GM12875 (cell line): ENCODE data around the gene GPR137.

ENCODE experiments used
- H3K4me3 ChIP-seq: one replicate; pipeline ENCODE4 v1.5.1; 2011; ENCODE audit warnings: low read depth, low read length, control low read depth
- TF ChIP-seq, protein P1 (sequence below): IDR thresholded peaks from 2 replicates; pipeline ENCODE4 v1.5.1; 2011; ENCODE audit warnings: low read depth, mild to moderate bottlenecking, control low read depth, inconsistent platforms, low read length, moderate library complexity, borderline replicate concordance; ENCODE audit not compliant: insufficient read depth

GPR137 gene

DNA sequence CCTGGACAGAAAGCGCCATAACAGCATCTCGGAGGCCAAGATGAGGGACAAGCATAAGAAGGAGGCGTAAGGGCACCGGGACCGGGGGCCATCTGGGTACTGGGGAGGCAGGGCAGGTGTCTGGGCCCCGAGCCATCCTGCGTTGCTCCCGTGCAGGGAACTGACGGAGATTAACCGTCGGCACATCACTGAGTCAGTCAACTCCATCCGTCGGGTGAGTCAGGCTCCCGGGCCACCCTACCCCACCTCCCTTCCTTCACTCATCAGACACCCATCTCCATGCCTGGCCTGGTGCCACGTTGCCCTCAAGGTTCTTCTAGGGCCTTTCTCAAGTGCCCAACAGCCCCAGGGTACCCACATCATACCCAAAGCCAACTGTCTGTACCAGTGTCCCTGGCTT is 19.3 kb upstream of the GPR137 start:
- TF ChIP-seq, protein P1, sequence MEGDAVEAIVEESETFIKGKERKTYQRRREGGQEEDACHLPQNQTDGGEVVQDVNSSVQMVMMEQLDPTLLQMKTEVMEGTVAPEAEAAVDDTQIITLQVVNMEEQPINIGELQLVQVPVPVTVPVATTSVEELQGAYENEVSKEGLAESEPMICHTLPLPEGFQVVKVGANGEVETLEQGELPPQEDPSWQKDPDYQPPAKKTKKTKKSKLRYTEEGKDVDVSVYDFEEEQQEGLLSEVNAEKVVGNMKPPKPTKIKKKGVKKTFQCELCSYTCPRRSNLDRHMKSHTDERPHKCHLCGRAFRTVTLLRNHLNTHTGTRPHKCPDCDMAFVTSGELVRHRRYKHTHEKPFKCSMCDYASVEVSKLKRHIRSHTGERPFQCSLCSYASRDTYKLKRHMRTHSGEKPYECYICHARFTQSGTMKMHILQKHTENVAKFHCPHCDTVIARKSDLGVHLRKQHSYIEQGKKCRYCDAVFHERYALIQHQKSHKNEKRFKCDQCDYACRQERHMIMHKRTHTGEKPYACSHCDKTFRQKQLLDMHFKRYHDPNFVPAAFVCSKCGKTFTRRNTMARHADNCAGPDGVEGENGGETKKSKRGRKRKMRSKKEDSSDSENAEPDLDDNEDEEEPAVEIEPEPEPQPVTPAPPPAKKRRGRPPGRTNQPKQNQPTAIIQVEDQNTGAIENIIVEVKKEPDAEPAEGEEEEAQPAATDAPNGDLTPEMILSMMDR = no peak

DNA sequence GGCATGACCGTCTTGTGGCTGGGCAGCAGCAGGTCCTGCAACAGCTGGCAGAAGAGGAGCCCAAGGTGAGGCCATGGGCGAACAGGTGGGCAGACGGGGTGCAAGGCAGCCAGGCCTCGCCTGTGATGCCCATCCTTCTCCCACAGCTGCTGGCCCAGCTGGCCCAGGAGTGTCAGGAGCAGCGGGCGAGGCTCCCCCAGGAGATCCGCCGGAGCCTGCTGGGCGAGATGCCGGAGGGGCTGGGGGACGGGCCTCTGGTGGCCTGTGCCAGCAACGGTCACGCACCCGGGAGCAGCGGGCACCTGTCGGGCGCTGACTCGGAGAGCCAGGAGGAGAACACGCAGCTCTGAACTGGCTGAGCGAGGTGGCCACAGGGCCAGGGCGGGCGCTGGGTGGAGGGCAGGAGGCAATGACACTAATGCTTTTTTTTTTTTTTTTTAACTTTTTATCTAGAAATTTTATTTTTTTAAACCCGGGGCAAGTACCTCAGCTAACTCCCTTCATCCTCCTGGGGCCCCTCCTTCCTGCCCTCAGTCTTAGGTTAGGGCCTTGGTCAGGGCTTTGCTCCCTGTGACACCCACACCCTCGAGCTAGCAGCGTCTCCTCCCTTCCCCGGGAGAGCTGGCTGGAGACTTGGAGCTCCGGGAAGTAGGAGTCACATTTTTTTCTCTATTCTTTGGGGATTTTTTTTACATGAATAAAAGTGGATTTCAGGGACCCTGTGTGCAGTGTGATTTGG is 18.3 kb upstream of the GPR137 start:
- TF ChIP-seq, protein P1 = no peak
- H3K4me3 ChIP-seq = no peak overlapping the region

More for the DNA sequence above, 19.3 kb upstream of the GPR137 start:
- no peak overlapping the region for H3K4me3 ChIP-seq

DNA sequence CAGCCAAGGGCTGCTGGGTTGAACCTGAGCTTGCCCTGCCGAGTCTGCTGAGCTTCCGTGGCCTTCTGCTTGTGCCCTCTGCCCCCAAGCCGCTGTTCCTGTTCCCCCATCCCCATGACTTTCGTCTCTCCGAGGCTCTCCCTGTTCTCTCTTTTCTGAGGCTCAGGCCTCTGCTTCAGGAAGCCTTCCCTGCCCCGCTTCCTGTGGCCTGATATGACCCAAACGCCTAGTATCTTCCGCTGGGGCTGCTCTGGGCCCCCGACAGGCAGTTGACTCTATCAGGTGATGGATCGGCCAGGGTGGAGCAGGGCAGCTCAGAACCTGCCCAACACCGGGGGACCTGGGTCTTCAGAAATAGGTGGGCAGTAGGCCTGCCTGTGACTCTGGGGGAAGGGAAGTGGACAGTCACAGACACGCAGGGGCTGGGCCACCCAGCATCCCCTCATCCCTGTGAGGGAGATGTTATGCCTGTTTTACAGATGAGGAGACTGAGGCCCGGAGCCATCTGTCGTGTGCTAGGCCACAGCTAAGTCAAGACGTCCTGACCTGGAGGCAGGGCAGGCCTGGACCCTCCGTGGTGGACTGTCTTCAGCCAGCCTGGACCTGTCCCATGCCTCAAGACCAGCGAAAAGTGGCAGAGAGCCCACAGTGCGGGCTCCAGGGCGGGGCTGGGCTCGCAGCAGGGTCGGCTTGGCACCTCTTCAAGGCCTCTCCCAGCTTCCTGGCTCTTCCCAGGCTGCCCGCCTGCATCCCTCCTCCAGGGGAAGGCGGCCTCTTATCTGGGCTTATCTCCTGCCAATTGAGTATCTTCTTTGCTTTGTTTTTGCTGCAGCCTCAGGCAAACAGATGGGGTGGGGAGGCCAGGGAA is 17.4 kb upstream of the GPR137 start:
- TF ChIP-seq, protein P1 = no peak
- peak overlapping the region; percentile 76 for H3K4me3 ChIP-seq

DNA sequence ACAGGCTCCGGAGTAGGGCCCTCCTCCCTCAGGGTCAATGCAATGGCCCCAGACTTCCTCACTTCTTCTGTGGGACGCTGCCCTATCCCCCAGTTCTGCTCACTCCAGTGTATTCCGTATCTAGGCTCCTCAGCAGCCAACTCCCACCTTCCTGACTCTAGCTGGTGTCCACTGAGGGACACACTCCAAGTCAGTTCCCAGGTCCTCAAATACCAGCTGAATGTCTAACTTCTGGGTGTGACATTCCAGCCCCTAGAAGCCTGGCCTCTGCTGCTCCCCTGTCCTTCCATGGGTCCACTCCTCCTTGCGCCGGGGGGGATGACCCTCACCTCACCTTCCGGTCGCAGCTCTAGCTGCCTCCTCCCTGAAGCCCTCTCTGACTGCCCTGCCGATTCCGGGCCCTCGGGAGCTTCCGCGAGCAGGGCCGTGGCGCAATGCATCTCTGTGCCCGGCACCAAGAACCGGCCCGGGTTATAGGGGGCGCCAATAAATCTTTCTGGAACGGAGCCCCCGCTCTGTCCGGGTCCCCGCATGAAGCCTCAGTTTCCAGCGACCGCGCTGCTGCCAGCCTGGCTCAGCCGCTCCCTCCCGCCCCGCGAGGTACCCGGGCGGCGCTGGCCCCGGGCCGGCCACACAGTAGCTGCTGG is 16.6 kb upstream of the GPR137 start:
- TF ChIP-seq, protein P1 = no peak
- H3K4me3 ChIP-seq = peak overlapping the region; percentile 76

DNA sequence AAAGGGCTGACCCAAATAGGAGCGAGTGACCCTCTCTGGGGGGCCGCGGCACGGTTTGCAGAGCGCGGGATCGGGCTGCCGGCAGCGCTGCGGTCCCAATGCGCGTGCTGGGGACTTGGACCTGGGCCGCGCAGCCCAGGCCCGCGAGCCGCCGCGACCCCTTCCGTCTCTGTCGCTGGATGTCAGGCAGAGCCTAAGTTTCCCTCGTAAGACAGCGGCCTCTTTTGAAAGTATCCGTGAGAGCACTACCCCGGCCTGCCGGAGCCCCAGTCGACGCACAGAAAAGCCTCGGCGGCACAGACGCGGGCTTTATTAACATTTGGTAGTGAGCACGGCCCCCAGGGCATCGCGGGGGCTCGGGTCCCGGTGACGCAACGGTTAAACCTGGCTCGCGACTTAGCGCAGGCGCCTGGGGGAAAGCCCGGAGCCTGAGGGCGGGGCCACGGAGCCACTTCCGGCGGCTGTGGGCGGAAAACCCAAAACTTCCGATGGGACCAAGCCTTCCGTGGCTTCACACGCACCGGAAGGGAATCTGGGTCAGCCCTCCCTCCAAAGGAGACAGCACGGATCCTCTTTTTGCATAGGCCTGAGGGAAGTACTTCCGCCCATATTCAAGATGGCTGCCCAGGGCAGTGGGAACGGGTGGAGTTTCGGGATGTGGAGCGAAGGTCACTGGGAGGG is 16.0 kb upstream of the GPR137 start:
- H3K4me3 ChIP-seq = peak overlapping the region; percentile 76
- TF ChIP-seq, protein P1 = 0 out of 2 replicates have a peak, but pooled peaks have one; percentile 1

DNA sequence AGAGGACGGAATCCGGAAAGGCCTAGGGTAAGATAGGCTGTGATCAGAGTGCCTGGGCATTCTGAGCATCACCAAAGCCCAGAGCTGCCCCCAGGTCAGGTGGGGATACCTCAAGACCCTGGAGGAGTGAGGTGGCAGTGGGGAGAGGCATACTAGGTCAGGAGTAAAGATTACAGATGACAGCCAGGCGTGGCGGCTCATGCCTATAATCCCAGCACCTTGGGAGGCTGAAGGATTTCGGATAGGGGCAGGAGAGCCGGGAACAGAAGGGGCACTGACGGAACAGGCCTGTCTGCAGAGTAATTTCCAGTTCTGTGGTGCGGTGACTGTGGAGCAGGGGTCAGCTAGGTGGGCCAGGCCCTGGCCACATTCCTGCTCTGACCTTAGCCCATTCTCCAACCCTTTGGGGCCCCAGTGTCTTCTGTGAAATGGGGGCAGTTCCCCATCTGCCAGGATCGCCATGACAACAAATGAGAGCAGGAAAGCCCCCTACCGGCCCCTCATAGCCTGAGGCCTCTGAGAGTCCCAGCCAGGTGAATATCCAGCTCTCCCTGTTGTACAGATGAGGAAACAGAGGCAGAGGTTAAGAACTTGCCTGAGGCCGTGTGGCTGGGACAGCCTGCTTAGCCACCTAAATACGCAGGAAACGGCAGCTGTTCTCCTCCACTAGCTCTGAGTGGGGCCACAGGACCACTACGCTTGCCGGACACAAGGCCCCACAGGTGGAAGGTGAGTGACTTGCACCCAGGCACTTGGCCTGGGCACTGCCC is 10.4 kb upstream of the GPR137 start:
- TF ChIP-seq, protein P1 = no peak
- H3K4me3 ChIP-seq = no peak overlapping the region
